ENCODE results near the gene FRMPD2. TPM values are rescaled to one million over a fixed set of nuclear protein-coding genes. Genes with fewer than 3 reads are reported as not detected.
"Not testable (repeated sequence)": the region's sequence is repeated elsewhere in the genome, so short reads cannot be mapped to it uniquely, and the experiment has no call there.

FRMPD2 gene
- total and polyA plus RNA-seq, 3 donors from 2014 or later, result 6.4 to 18.7 (median 8.3) TPM

GRCh38 chr10:48140949-48141348, 133.5 kb downstream of the FRMPD2 start:
- H3K4me3 ChIP-seq; H3K27ac ChIP-seq; H3K27me3 ChIP-seq; H3K9me3 ChIP-seq; H3K36me3 ChIP-seq (ENCODE audit: low read depth, missing control alignments); intact Hi-C loops (cut with DNase I; ENCODE audit: low total_unique reads); H3K4me1 ChIP-seq; DNase-seq: not testable (repeated sequence)
- WGBS, 2 donors, result 84% methylated on average over 2 of the region's 3 CpGs; no CpG with 5 or more reads in 1 of the 2 donors

DNA sequence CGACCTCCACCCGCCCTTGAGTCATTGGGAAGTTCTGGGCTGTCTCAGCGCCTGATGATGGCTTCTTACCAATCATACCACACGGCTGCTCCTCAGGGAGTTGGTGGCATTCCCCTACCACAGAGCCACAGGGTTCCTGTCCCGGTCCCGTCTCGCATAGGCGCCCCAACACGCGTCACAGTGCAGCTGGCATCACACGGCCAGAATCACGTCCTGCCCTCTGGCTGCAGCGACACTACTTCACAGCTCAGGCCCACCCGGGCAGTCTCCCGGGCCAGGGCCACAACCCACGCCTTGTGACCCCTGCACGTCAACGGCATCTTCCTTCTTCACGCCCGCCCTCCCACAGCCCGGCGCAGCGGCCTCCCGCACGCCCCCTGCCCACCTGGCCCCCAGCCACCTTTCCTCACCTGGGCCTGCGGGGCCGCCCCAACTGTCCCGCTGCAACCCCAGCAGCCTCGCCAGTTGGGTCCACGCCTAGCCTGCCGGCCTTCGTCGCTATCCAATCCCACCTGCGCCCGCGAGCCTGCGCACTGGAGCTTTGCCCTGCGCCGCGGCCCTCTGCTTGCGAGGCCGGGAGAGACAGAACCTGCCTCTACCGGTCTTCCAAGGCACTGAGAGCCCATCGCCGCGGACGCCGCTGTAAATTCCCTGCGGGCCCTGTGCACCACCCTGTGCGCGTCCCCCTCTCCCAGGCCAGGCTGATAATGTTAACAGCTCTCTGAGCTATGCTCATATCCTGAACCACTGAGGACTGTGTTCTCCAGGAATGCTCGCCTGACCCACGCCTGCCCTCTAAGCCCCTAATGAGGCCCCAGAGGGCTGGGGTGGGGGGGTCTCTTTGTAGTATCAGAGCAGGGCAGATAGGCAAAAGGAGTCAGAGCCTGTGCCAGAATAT, 134.3 kb downstream of the FRMPD2 start:
- H3K27me3 ChIP-seq; H3K27ac ChIP-seq; H3K36me3 ChIP-seq (ENCODE audit: low read depth, missing control alignments); intact Hi-C loops (cut with DNase I; ENCODE audit: low total_unique reads); H3K4me1 ChIP-seq; H3K9me3 ChIP-seq; H3K4me3 ChIP-seq: not testable (repeated sequence)
- DNase-seq, result peak; percentile 22
- no CpG with 5 or more reads among the region's 53 CpGs for WGBS, 2 donors

- WGBS, 2 donors, result 100% methylated on average over 1 of the region's 2 CpGs
- H3K4me3 ChIP-seq; intact Hi-C loops (cut with DNase I; ENCODE audit: low total_unique reads); H3K36me3 ChIP-seq (ENCODE audit: low read depth, missing control alignments); DNase-seq; H3K27ac ChIP-seq; H3K27me3 ChIP-seq; H3K4me1 ChIP-seq; H3K9me3 ChIP-seq: not testable (repeated sequence)
These were observed 145.5 kb downstream of the FRMPD2 start for GRCh38 chr10:48128954-48129353.

DNA sequence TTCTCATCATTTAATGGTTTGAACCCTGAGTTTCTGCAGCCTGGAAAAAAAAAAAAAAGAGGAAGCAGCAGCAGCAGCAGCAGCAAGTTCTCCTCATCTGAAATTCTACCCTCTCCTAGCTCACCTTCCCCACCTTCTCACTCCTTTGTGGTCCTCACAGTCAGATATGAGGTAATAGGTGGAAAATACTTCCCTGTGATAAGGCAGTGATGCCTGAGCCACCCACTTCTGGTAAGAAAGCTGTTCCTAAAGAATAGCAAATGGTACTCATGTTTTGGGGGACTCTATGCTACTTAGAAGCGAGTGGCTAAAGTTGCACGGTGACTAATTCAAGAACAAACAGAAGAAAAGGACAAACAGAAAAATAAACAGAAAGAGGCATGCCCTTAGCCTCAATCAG, 148.2 kb downstream of the FRMPD2 start:
- H3K27ac ChIP-seq; H3K4me1 ChIP-seq; H3K4me3 ChIP-seq; intact Hi-C loops (cut with DNase I; ENCODE audit: low total_unique reads); H3K27me3 ChIP-seq; H3K36me3 ChIP-seq (ENCODE audit: low read depth, missing control alignments); H3K9me3 ChIP-seq; DNase-seq: not testable (repeated sequence)
- WGBS, 2 donors, result no CpG with 5 or more reads among the region's 2 CpGs

GRCh38 chr10:48125631-48126030, 148.9 kb downstream of the FRMPD2 start:
- intact Hi-C loops (cut with DNase I; ENCODE audit: low total_unique reads); H3K4me1 ChIP-seq; DNase-seq; H3K27ac ChIP-seq; H3K27me3 ChIP-seq; H3K9me3 ChIP-seq; H3K36me3 ChIP-seq (ENCODE audit: low read depth, missing control alignments); H3K4me3 ChIP-seq: not testable (repeated sequence)
- WGBS, 2 donors, result 29% methylated on average over 2 of the region's 2 CpGs; no CpG with 5 or more reads in 1 of the 2 donors

DNA sequence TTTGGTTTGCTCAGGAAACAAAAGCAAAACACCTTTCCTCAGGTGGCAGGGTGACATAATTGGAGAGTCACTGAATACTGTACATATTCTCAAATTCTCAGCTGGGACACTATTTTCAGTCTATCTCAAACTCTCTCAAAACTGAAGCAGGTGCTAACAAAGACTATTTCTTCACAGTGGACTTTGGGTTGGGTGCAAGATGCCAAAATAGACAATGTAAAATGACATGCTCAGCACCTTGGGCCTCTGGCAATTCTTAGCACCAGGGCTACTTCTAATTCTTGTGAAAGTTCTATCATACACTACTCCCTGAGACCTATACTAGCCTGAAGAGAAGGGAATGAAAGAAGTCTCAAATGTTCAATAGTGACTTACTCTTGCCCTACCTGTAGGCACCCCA, 151.9 kb downstream of the FRMPD2 start:
- H3K9me3 ChIP-seq; H3K4me3 ChIP-seq; intact Hi-C loops (cut with DNase I; ENCODE audit: low total_unique reads); H3K4me1 ChIP-seq; DNase-seq; H3K27ac ChIP-seq; H3K27me3 ChIP-seq; H3K36me3 ChIP-seq (ENCODE audit: low read depth, missing control alignments): not testable (repeated sequence)

- H3K9me3 ChIP-seq; H3K27ac ChIP-seq; intact Hi-C loops (cut with DNase I; ENCODE audit: low total_unique reads); H3K36me3 ChIP-seq (ENCODE audit: low read depth, missing control alignments); H3K4me3 ChIP-seq; H3K27me3 ChIP-seq; H3K4me1 ChIP-seq; DNase-seq: not testable (repeated sequence)
- 83% methylated on average over 1 of the region's 3 CpGs; no CpG with 5 or more reads in 1 of the 2 donors for WGBS, 2 donors
These were observed 164.2 kb downstream of the FRMPD2 start for GRCh38 chr10:48110277-48110676.

Other genes starting within 250 kb of the FRMPD2 start
- 100 to 1,000 TPM in 1 of 2 donors, 10 to 100 TPM in 1; 98.8 to 114 TPM for gene MAPK8, start 32.0 kb upstream of the FRMPD2 start, total RNA-seq
- gene MAPK8, start 32.0 kb upstream of the FRMPD2 start, polyA plus RNA-seq (ENCODE audit: insufficient read depth, low read depth, low replicate concordance), result 91.8 TPM